ENCODE measurements around the gene ZIC2.
"Not testable (repeated sequence)": the region's sequence is repeated elsewhere in the genome, so short reads cannot be mapped to it uniquely, and the experiment has no call there.

Gene ZIC2

DNA sequence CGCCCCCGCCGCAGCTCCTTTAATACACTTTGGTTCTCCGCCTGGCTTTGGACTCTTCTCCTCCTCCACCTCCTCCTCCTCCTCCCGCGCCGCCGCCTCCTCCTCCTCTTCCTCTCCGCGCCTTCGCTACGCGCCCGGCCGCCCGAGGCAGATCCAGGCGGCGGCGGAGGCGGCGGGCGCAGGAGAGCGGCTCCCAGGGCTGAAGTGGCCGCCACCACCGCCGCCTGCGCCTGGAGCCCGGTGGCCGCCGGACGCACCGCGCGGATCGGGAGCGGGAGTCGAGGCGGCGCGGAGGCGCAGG lies at the start of gene ZIC2:
TSS of gene ZIC2 (plus strand) at position 50 of the 301 bp plus-strand sequence. CDS start 281 bp downstream, outside the sequence.
- DNase-seq, result no peak

DNA sequence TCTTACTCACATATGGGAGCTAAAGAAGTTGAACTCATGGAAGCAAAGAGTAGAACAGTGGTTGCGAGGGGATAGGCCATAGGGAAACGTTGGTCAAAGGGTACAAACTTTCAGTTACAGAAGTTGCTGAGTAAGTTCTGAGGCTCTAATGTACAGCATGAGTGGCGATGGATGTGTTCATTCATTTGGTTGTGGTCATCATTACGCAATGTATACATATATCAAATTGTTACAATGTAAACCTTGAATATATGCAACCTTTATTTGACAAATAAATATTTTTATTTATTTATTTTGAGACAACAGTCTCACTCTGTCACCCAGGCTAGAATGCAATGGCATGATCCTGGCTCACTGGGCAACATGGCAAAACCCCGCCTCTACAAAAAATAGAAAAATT lies 48.7 kb upstream of the ZIC2 start:
- DNase-seq, result no peak

DNA sequence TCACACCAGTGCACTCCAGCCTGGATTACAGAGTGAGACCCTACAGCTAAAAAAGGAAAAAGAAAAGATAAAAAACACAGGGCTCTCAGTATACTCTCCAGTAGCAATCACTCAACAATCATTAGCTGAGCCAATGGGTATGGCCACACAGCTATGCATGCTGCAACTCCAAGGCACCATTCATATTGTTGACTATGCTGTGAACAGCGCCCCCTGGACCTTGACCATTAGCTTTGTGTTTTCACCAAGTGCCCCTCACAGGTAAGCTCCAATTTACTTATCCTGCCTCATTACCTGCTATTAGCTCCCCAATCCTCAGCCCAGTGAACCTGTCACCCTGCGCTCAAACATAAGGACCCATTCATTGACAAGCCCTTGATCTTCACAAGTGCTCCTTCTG lies 45.8 kb upstream of the ZIC2 start:
- no peak for DNase-seq

DNA sequence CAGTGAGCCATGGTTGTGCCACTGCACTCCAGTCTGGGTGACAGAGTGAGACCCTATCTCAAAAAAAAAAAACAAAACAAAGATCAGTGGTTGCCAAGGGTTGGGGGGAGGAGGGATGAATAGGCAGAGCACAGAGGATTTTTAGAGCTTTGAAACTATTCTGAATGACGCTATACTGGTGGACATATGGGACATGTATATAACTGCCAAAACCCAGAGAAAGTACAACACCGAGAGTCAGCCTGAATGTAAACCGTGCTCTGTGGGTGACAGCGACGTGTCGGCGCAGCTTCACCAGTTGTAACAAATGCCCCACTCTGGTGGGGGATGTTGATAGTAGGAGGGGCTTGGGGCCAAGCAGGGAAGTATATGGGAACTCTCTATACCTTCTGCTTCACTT lies 42.9 kb upstream of the ZIC2 start:
- DNase-seq, result no peak

DNA sequence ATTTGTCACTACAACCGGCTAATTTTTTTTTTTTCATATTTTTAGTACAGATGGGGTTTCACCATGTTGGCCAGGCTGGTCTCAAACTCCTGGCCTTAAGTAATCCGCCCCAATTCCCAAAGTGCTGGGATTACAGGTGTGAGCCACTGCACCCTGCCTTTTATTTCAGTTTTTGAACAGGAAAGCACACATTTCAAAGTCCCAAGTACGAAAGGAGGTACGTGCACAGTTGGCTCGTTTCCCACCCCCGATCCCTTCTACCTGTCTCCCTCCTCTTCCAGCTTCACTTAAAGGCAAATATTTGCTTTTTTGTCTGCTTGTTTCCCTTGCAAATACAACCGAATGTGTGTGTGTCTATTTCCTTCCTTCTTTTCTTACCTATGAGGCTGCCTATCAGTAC lies 40.5 kb upstream of the ZIC2 start:
- DNase-seq, result no peak

DNA sequence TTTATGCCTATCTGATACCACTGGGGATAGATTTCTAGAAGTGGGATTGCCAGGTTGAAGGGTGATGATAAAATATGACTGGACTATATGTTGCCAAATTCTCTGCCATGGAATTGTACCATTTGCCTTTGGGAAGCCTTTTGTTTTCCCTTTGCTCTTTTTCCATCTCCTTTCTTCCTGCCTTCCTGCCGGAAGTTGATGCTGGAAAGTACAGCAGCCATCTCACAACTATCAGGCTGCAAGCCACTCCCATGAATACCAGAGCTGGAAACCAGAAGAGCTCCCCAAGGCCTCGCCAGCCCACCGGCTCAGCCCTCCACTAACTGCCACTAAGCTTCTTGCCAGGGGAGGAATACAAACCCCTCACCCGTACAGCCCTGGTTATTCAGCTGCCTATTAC lies 39.7 kb upstream of the ZIC2 start:
- DNase-seq, result no peak

DNA sequence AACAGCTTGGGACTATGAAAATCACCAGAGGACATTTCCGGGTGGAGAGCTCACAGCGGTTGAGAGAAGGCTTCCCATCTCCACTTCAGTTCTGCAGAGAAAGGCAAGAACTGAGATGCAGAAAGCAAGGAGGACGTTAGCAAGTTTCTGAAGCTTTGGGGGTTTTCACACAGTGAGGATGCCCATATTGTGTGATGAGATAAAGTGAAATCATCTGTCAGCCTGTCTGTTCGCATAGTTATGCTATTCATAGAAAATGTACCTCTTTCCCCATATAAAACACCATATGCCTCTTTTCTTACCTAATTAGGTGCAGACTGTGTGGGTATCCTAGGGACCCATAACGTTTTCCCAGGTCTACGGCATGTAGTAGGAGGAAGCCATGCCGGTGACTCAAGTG lies 37.5 kb upstream of the ZIC2 start:
- no peak for DNase-seq

DNA sequence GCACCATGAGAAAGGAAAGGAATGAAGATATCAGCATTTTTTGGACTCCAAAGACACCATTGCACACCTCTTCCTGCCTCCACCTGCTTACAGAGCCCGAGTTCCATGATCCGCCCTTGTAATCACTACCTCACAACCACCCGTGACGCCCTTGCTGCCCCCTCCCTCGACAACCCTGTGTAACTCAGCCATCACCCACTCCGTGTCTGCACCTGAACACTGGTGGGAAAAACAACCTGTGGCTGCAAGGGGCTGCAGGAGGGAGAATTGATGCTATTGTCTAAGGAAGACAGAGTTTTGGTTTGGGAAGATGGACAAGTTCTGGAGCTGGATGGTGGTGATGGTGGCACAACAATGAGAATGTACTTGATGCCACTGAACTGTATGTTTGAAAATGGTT lies 37.0 kb upstream of the ZIC2 start:
- no peak for DNase-seq

DNA sequence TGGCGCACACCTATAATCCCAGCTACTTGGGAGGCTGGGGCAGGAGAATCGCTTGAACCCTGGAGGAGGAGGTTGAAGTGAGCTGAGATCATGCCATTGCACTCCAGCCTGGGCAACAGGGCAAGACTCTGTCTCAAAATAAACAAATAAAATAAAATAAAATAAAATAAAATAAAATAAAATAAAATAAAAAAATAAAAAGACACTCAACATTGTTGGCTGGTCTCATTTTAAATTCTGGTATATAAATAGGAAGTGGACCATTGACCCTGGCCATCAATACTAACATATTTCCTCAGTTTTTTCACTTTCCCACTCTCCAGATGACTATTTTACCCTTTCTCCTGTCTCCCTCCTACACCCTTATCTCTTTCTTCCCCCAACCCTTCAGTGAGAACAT lies 36.1 kb upstream of the ZIC2 start:
- DNase-seq, result not testable (repeated sequence)

DNA sequence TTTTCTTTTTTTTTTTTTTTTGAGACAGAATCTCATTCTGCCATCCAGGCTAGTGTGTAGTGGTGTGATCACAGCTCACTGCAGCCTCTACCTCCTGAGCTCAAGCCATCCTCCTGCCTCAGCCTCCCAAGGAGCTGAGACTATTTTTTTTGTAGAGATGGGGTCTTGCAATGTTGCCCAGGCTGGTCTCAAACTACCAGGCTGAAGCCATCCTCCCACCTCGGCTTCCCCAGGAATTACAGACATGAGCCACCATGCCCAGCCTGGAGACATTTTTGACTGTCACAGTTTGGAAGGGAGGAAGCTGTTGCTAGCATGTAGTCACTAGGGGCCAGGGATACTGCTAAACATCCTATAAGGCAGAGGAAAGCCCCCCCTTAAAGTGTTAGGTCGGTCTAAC lies 33.9 kb upstream of the ZIC2 start:
- DNase-seq, result no peak

DNA sequence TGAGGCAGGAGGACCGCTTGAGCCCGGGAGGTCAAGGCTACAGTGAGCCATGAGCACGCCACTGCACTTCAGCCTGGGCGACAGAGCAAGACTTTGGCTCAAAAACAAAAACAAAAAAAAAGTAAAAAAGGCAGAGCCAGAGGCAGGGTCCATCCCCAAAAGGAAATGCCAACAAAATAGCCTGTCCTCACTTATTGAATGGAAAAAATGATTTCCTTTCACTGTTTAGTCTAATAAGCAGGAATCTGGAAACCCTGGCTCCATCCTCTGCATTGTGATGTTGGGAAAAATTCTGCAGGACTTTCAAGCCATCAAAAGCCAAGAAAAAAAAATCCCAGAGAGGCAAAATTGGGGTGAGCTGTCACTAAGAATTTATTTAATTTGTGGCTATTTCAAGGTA lies 33.2 kb upstream of the ZIC2 start:
- no peak for DNase-seq

DNA sequence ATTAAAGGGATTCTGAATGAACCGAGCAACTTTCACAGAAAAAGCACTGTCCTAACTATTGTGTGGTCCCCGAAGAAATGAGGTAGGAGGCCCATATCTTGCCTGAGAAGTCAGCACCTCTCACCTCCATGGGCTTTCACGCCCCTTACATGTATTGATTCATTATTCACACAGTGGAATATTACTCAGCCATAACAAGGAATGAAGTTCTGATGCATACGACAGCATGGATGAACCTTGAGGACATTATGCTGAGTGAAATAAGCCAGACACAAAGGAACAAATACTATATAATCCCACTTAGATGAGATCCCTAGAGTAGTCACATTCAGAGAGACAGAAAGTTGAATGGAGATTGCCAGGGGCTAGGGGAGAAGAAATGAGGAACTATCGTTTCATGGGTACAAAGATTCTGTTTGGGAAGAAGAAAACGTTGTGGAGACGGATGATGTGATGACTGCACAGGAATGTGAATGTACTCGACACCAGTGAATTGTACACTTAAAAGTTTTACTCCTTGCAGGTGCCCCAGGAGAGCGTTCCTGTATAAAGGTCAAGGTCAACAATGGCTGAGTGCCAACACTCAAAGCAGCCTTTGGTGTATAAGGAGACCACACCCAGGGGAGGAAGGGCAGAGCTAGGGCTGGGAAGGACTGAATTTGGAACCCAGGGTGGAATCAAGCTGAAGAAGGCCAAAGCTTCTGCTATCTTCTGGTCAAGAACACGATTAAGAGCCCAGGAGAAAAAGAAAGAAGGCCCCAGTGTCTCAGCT lies 32.5 kb upstream of the ZIC2 start:
- no peak for DNase-seq

DNA sequence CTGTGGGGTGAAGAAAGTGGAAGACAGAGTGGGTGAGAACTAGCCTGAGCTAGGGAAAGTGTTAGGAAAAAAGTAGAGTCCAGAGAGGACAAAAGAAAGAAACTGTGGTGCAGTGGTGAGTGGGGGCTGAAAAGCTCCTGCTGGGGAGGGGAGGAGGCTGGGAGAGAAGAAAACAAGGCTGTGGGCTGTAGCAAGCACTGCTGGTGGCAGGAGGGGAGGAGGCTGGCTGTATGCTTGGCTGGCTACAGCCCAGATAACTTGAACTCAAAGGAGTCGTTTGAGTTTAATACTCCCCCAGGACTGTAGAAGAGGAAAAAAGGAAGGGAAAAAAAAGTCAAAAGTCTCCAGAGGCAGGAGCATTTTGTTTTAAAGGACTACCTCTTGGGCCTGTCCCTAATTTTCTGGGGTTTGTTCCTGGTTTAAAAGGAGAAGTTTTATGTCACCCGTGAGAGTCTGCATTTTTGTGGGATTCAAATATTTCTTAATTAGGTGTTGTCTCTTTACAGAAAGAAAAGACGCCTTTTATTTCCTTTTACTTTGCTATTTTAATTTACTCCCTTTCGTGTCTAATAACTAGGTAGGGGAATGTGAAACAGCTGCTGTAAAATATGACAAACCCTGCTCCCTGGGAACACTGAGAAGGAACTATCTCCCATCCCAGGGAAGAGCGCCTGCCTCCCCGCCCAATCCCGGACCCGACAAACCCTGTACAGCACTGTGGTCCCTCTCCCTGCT lies 31.7 kb upstream of the ZIC2 start:
- no peak for DNase-seq

DNA sequence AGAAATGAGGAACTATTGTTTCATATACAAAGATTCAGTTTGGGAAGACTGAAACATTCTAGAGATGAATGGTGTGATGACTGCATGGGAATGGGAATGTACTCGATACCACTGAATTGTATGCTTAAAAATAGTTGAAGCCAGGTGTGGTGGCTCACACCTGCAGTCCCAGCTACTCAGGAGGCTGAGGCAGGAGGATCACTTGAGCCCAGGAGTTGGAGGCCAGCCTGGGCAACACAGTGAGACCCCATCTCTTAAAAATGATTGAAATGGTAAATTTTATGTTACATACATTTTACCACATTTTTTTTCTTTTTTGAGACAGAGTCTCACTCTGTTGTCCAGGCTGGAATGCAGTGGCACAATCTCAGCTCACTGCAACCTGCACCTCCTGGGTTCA lies 29.9 kb upstream of the ZIC2 start:
- not testable (repeated sequence) for DNase-seq

DNA sequence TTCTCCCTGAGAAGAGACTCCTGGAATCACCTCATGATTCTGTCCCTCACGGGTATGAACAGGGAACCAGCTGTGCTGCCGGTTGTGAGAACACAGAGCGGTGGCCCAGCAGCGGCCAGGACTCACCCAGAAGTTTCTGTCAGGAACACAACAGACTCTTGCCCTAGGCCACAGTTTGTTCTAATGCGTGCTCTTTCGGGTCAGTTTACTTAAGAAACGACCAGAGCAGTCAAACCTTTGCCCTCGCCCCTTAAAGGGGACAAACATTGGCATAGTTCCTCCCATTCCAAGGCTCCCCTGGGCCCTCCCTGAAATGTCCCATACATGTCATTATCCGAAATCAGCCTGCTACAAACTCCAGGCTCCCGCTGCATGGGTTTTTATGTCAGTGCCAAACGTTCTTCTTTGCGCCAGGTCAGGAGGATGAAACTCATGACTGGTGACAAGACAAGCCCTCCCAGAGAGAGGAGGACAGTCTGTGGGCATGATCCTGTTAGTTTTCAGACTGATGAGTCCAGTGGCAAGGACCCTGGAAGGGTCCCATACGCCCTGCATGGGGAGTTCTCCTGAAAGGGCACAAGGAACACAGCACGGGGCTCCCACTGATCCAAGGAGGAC lies 28.3 kb upstream of the ZIC2 start:
- DNase-seq, result no peak

DNA sequence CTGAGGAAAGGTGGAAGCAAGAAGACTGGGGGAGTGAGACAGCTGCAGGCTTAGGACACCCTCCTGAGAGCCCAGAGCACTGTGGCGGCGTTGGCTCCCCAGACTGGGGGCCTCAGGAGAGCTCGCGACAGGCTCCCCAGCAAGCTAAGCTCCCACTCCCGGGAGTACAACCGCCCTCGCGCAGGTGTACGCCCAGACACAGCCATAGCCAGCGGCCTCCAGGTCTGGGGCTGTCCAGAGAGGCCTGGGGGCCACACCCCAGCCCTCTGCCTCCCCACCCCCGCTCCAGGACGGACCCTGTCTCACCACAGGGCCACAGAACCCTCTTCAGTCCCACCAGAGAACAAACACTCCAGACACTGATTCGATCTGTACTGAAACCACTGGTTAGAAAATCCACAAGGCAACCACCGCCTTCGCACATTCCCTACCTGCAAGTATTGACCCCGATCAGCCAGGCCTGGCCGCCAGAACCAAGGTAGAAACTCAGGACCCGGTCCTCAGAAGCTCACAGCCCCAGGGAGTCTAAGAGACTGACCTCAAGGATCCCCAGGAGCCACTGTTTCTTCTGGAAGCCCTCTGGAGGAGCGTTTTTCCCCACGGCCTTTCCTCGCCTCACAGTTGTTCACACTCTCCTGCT lies 26.4 kb upstream of the ZIC2 start:
- DNase-seq, result no peak

DNA sequence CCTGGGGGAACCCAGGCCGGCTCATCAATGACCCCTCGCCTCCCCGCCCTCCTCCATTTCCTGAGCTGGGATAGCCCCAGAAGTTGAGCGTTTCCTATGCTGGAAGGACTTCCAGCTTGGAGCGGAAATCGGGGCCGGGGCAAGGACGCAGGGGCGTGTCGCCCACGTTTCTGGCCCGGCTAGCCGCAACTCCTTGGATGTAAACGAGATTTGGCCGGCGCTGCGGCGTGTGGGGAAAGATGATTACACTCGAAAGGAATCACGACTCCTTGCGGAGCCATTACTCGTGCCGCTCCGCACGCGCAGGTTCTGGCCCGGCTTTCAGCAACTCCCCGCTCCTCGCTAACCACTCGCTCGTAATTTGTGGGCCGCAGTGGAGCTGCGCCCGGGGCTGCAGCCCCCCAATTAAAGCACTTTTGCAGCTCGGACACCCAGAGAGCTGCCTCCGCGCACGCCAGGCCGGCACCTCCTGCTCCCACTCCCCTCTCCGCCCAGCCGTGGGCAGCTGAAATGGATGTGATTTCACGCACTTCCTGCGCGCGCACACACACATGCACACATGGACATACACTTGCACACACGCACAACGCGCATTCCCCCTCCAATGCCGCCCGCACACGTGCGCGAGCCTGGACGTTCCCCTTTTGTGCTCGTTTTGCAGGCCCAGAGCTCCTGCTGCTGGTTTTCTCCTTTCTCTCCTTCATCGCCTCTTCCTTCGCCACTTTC lies 25.7 kb upstream of the ZIC2 start:
- DNase-seq, result no peak

DNA sequence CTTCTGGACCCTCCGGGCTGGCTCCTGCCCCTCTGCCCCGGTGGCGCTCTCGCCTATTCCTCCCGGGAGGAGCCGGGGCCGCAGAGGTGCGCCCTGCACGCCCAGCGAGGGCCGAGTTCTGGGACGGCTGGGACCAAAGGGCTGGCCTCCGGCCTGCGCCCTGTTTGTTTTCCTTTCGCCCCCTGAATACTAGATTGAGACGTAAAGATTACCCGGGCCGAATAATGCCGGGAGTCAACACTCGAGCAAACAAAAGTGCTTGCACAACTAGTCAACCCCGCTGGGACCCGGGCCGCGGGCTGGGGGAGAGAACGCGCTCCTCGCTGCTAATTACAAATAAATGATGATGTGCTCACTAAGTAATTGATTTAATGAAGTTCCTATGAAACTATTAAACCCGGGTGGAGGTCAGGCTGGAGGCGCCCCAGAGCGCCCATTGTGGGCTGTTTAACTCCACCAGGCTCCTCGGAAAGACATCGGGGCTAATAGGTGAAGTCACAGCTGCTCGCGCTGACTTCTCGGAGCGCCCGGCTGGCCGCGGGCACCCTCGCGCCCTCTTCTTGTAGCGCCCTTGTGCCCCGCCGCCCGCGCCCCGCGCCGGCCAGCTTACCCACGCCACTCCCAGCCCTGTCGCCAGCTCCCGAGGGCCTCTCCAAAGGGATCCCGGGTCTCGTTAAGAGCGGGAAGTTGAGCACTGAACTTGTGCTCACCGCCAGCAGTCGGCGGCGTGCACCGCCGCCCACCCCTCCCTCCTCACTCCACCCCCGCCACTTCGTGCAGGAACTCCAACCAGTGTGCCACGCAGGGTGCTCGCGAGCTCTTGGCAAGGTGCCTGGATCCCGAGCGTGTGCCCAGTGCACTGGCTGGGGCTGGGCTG lies 24.9 kb upstream of the ZIC2 start:
- DNase-seq, result no peak

DNA sequence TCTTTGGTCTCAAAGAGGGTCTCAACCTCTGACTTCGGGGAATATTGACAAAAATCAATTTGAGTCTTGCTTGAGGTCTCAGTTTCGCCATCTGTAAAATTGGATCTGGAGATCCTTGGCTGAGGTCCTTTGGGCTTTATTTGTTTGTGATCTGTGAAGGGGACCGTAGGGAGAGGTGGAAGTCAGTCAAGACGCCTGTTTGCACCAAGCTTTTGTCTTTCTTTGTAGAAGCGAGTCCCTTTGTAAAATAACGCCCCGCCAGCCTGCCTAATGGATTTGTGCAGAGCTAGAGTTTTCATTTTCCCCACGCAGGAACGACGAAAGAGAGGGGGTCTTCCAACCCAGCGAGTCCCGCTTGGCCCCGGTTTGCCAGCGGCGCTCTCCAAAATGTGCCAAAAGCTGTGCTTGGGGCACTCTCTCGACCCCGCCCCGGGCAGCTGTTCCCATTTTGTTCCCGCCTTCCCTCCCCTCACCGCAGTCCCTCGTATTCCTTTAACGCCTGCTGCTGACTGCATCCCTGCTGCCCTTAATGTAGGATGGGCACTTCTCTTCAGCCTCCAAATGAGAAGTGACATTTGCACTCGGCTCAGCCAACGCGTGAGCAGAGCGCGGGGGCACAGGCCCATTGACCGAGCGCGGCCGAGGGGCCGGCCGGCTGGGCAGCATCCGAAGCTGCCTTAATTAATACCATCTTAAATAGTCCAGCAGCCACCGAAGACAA lies 23.0 kb upstream of the ZIC2 start:
- DNase-seq, result no peak

DNA sequence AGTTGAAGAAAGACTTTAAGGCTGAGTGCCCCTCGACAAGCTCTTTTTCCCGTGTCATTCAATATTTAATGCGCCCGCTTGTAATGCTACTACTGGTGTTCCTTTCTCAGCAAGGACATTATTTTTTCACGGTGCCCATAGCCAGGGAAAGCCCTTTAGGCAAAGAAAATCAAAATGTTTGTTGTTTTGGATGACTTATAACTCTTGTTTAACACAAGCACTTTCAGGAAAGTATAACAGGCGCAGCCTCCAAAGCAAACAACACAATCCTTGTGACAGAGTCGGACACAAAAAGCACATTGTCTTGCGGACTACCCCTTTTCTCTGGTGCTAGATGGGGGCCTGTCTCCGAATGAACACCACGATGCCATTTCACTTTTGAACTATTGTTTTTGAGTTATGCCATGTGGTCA lies 22.5 kb upstream of the ZIC2 start:
- no peak for DNase-seq

DNA sequence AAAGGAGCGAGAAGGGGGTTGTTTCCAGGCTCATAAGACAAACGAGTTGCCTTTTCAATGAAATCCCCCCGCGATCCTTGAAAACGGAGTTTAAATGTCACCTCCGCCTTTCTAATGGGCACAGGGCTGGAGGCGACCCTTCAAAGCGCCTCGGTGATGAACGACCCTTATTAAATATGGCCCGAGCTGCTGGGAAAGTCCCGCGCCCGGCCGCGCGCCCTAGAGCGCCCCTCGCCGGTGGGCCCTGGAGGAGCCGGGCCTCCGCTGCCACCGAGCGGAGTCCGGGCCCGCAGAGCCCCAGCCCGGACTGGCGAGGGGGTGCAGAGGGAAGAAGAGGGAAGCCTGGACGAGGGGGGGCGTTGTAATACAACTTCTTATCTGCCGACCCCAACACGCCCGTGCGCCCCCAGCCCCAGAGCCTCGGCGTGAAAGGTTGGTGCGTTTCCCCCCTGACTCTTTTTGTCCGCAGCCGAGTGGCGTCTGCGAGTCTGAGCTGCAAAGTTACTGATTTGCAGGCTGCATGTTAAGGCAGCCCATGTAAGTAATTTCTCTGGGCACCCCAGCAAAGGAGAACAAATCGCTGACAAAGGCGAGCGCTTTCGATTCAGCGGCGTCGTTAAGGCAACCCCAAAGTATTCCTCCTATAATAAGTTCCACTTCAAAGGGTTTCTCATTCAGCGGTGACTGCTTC lies 21.9 kb upstream of the ZIC2 start:
- no peak for DNase-seq

All from inflammatory macrophage treated with lipopolysaccharide for 1 hour (primary cell).